HFF-Myc (cell line): Measurements from ENCODE around the gene SMARCAL1.
"Not testable (repeated sequence)": the region's sequence is repeated elsewhere in the genome, so short reads cannot be mapped to it uniquely, and the experiment has no call there.

ENCODE experiments used
- DNase-seq: peaks from one replicate; pipeline ENCODE4 v3.0.0-alpha.2; 2011; ENCODE audit warnings: low read depth; ENCODE audit errors: extremely low read depth
- H3K4me3 ChIP-seq: replicated peaks from 2 replicates; pipeline ENCODE4 v1.5.1; 2011; ENCODE audit warnings: low read depth, mild to moderate bottlenecking, control low read depth, low read length
- TF ChIP-seq, protein P1 (sequence below): IDR thresholded peaks from 2 replicates; pipeline ENCODE4 v1.5.1; 2012; ENCODE audit warnings: mild to moderate bottlenecking, low read depth, low read length, control low read depth; ENCODE audit errors: missing control alignments

The SMARCAL1 gene

DNA sequence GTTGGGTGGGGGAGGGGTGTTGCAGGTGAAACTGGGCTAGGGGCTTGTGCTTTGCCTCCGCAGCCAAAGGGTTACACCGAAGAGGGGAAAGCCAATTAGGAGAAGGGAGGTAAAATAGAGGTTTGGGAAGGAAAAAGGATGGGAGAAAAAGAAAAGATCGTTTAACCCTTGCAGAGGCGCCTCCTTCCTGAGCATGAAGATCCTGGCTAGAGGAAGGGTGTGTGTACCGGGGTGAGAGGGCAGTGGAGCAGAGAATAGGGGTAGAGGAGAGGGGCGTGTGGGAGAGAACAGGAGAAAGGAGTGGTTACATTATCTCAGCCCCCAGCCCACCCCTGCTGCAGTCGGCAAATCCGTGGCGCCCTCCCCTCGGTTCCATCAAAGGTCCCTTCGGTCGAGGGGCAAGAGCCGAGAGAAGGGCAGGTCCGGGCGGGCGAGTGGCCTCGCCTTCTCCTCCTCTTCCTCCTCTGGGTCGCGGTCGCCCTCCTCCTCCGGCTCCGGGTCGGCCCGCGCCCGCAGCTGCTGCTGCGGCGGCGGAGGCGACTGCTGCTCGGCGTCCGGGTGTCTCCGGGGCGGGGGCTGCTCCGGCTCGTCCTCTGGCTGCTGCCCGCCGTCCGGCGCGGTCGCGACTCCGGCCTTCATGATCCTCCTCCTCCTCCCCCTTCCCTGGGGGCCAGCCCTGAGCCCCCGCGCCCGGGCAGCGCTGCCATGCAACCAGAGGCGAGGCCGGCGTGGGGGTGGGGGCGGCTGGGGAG lies 41.1 kb upstream of the SMARCAL1 start:
- H3K4me3 ChIP-seq = peak overlapping the region; percentile 51
- no peak for DNase-seq
- TF ChIP-seq, protein P1, sequence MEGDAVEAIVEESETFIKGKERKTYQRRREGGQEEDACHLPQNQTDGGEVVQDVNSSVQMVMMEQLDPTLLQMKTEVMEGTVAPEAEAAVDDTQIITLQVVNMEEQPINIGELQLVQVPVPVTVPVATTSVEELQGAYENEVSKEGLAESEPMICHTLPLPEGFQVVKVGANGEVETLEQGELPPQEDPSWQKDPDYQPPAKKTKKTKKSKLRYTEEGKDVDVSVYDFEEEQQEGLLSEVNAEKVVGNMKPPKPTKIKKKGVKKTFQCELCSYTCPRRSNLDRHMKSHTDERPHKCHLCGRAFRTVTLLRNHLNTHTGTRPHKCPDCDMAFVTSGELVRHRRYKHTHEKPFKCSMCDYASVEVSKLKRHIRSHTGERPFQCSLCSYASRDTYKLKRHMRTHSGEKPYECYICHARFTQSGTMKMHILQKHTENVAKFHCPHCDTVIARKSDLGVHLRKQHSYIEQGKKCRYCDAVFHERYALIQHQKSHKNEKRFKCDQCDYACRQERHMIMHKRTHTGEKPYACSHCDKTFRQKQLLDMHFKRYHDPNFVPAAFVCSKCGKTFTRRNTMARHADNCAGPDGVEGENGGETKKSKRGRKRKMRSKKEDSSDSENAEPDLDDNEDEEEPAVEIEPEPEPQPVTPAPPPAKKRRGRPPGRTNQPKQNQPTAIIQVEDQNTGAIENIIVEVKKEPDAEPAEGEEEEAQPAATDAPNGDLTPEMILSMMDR = no peak

DNA sequence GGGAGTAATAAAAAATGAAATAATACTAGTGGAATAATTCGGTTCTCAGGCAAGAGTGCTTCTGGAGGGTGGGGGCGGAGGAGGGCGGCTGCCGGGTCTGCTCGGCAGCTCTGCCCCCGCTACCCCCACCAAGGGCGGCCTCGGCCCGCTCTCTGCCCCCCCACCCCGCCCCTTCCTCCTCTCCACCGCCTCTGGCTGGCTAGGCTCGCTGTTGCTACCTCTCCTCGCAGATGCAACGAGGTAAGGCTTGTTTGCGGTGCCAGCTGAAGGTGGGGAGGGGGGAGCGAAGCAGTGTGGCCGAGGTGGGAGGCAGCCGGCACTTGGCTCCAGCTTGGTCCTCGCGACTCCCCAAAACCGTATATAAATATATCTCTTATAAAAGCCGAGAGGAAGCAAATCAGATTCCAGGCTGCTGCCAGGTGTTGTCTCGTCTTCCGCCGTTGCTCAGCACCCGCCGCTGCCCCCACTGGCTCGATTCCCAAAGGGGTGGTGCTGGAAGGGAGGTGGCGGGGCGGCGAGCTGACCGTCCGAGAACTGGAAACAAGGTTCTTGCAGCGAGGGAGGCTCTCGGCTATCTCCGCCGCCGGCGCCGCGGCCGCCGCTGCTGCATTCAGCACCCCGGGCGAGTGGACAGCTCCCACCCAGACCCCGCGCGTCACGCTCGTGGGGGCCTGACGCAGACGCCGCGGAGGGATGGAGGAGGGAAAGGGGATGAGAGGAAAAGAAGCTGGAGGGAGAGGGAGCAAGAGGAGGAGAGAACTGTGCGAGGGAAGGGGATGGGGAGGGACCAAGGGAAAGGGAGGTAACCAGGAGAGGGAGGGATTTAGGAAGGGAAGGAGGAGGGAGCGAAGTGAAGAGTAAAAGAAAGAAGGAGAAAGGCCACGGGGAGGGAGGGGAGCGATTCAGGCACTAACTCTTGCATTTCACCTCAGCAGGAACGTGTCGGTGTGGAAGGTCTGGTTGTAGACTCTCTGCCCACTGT lies 40.3 kb upstream of the SMARCAL1 start, which contains the start of gene MARCHF4:
TSS of gene MARCHF4 (minus strand) at position 763 of the 982 bp plus-strand sequence. CDS start 2,223 bp downstream, outside the sequence.
- TF ChIP-seq, protein P1 = no peak
- H3K4me3 ChIP-seq = peak within 1 kb of the TSS; percentile 51
- no peak for DNase-seq

DNA sequence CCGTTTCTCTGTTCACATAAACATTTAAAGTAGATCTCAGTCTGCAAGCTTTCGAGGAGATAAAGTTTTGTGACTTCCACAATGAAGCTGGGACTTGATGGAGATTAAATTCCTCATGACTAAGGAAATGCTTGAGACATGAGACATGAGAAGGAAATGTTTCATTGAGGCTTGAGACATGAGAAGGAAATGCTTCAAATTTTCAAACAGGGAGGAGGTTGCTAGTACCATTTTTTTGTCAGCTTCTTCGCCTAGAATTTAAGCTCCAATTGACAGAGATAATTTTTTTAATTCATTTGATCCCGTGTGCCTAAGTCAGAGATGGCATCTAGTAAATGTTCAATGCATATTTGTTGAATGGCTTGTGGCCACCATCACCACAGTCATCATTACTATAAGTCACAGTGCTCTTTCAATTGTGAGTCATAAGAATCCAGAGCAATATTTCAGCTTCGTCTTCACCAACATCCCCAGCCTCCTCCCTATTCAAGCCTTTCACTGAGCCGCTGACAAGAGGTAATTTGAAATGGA lies 39.5 kb upstream of the SMARCAL1 start:
- DNase-seq = no peak
- H3K4me3 ChIP-seq = peak overlapping the region; percentile 51
- TF ChIP-seq, protein P1 = no peak

DNA sequence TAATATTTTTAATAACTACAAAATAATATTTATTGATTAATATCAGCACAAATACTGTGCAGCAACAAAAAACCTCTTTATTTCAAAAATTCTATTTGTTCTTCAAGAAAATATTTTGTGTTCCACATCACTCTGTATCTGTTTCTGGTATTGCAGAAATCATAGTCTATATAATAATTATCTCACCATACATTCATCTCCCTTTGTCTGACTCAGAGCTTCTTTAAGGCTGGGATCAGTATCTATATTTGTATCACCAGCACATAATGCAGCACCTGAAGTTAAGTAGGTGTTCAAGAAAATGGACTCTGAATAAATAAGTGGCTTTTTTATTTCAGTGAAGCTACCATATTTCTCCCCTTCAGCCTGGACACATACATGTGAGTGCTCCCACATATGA lies 38.4 kb upstream of the SMARCAL1 start:
- H3K4me3 ChIP-seq = no peak overlapping the region
- no peak for DNase-seq
- TF ChIP-seq, protein P1 = no peak

DNA sequence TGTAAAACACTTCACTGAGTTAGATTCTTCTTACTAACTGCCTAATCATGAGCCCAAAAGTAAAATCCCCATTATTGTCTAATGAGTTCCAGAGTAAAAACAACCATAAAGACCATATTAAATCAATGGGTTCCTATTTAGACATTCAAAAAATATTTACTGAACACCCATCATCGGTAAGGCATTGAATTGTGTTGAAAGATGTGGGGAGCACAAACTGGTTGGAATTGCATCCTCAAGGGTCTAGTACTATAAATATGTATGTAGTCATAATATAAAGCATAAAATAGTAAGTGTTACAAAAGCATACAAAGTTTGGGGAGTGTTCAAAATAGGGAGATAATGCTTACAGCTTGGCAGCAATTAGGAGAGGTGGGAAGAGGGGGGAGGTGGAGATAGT lies 37.0 kb upstream of the SMARCAL1 start:
- DNase-seq = no peak
- no peak overlapping the region for H3K4me3 ChIP-seq
- TF ChIP-seq, protein P1 = no peak

DNA sequence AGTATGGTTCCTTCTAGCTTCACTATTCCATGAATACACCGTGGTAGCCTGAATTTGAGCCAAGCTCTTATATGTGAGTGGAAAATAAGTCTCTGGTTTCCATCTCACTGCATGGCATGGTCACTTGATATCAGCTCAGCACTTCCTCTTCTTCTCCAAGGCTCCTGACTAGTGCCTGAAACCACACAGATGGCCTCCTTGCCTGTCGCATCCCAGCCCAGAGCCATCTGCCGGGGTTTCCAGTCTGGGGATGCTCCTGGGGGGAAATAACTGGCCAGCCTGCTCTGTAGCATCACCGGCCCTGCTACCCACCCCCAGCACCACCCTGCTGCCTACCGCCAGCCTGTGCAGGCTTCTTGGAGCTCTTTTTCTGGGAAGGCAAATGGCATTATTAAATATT lies 32.3 kb upstream of the SMARCAL1 start:
- DNase-seq = no peak
- TF ChIP-seq, protein P1 = no peak
- H3K4me3 ChIP-seq = no peak overlapping the region

DNA sequence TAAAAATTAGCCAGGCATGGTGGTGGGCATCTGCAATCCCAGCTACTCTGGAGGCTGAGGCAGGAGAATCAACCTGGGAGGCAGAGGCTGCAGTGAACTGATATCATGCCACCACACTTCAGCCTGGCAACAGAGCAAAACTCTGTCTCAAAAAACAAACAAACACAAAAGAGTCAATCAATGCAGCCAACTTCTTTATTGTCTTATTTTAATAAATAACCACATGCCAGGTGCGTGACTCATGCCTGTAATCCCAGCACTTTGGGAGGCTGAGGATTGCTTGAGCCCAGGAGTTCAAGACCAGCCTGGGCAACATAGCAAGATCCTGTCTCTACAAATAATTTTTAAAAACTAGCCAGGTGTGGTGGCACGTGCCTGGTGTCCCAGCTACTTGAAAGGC lies 27.9 kb upstream of the SMARCAL1 start:
- H3K4me3 ChIP-seq, DNase-seq: not testable (repeated sequence)
